Karpas-422 (cell line): Measurements from ENCODE around the gene MMP19. TPM values are rescaled to one million over a fixed set of nuclear protein-coding genes. Genes with fewer than 3 reads are reported as not detected.
"Not testable (repeated sequence)": the region's sequence is repeated elsewhere in the genome, so short reads cannot be mapped to it uniquely, and the experiment has no call there.

Experiments used
- DNase-seq: peaks from one replicate; pipeline ENCODE4 v3.0.0-alpha.2; 2015
- H2AFZ ChIP-seq: fragments of 200-600 bp; sonication (generic); 2 replicates; pipeline ENCODE4 v1.6.1; 2014; ENCODE audit warnings: antibody characterized with exemption, low read length, mixed read lengths
- H3K27ac ChIP-seq: fragments of 200-600 bp; sonication (generic); 2 replicates; pipeline ENCODE4 v1.5.1; 2014; ENCODE audit warnings: mild to moderate bottlenecking, low read length, moderate library complexity
- H3K27me3 ChIP-seq: fragments of 200-600 bp; sonication (generic); 2 replicates; pipeline ENCODE4 v1.6.1; 2014; ENCODE audit warnings: low read length, mixed read lengths
- H3K36me3 ChIP-seq: fragments of 200-600 bp; sonication (generic); 2 replicates; pipeline ENCODE4 v1.6.1; 2014; ENCODE audit warnings: low read length, mixed read lengths; ENCODE audit not compliant: insufficient read depth
- H3K4me1 ChIP-seq: fragments of 200-600 bp; sonication (generic); 2 replicates; pipeline ENCODE4 v1.6.1; 2014; ENCODE audit warnings: mild to moderate bottlenecking, low read length, mixed read lengths
- H3K4me2 ChIP-seq: fragments of 200-600 bp; sonication (generic); 2 replicates; pipeline ENCODE4 v1.6.1; 2014; ENCODE audit warnings: low read length, low read depth, mild to moderate bottlenecking; ENCODE audit not compliant: poor library complexity, severe bottlenecking
- H3K4me3 ChIP-seq: fragments of 200-600 bp; sonication (generic); 2 replicates; pipeline ENCODE4 v1.5.1; 2014; ENCODE audit warnings: mild to moderate bottlenecking, antibody characterized with exemption, low read length, mixed read lengths
- H3K79me2 ChIP-seq: fragments of 200-600 bp; sonication (generic); 2 replicates; pipeline ENCODE4 v1.6.1; 2014; ENCODE audit warnings: mild to moderate bottlenecking, low read length, mixed read lengths
- H3K9ac ChIP-seq: fragments of 200-600 bp; sonication (generic); 2 replicates; pipeline ENCODE4 v1.6.0; 2014; ENCODE audit warnings: low read length
- H3K9me2 ChIP-seq: fragments of 200-600 bp; sonication (generic), shearing (Covaris generic); replicated peaks from 2 replicates; pipeline ENCODE4 v1.6.0; 2014; ENCODE audit warnings: mild to moderate bottlenecking, low read length, moderate library complexity; ENCODE audit not compliant: insufficient read depth
- H3K9me3 ChIP-seq: fragments of 300-700, 200-600 bp; sonication (generic); 2 replicates; pipeline ENCODE4 v1.6.1; 2014; ENCODE audit warnings: low read length, mixed read lengths
- H4K20me1 ChIP-seq: fragments of 200-600 bp; sonication (generic); 2 replicates; pipeline ENCODE4 v1.6.1; 2014; ENCODE audit warnings: mild to moderate bottlenecking, antibody characterized with exemption, low read length, low read depth; ENCODE audit not compliant: insufficient read depth
- total RNA-seq: library from RNA; depleted of rRNA; stranded (reverse); fragments of >200 nt; shearing (Covaris generic); gene quantifications from 2 replicates; pipeline ENCODE4 v1.2.3, GENCODE V29; 2014; ENCODE audit warnings: low replicate concordance

MMP19 gene
- total RNA-seq, 1 experiment from 2014 or later: 0.11 TPM

GRCh38 chr12:55862931-55863330 is 20.2 kb upstream of the MMP19 start:
- H3K4me2 ChIP-seq, H4K20me1 ChIP-seq, H3K79me2 ChIP-seq, H3K36me3 ChIP-seq, H3K9ac ChIP-seq, H2AFZ ChIP-seq, H3K27ac ChIP-seq, H3K4me3 ChIP-seq, H3K9me2 ChIP-seq, H3K27me3 ChIP-seq, H3K9me3 ChIP-seq, DNase-seq: not testable (repeated sequence)
- H3K4me1 ChIP-seq: peaks cover 18% of the 10 kb centered on the region

- H3K36me3 ChIP-seq: no peaks in the 10 kb centered on the region
- DNase-seq: no peak
- no peaks in the 10 kb centered on the region for H3K9me3 ChIP-seq
- no peak overlapping the region for H3K4me2 ChIP-seq
- no peaks in the 10 kb centered on the region for H3K27me3 ChIP-seq
- H3K4me3 ChIP-seq: no peak overlapping the region
- no peaks in the 10 kb centered on the region for H3K79me2 ChIP-seq
- no peak overlapping the region for H3K27ac ChIP-seq
- H3K9ac ChIP-seq: no peak overlapping the region
- H3K4me1 ChIP-seq: peaks cover 18% of the 10 kb centered on the region
- H2AFZ ChIP-seq: no peak overlapping the region
- no peaks in the 10 kb centered on the region for H3K9me2 ChIP-seq
- no peaks in the 10 kb centered on the region for H4K20me1 ChIP-seq
These were observed 19.6 kb upstream of the MMP19 start for GRCh38 chr12:55862286-55862685.

- H2AFZ ChIP-seq: no peak overlapping the region
- no peak overlapping the region for H3K4me3 ChIP-seq
- no peaks in the 10 kb centered on the region for H3K79me2 ChIP-seq
- H3K9me3 ChIP-seq: no peaks in the 10 kb centered on the region
- H3K9me2 ChIP-seq: no peaks in the 10 kb centered on the region
- H3K27ac ChIP-seq: no peak overlapping the region
- DNase-seq: no peak
- H4K20me1 ChIP-seq: no peaks in the 10 kb centered on the region
- no peak overlapping the region for H3K4me2 ChIP-seq
- H3K4me1 ChIP-seq: peaks cover 18% of the 10 kb centered on the region
- H3K36me3 ChIP-seq: no peaks in the 10 kb centered on the region
- no peaks in the 10 kb centered on the region for H3K27me3 ChIP-seq
- no peak overlapping the region for H3K9ac ChIP-seq
These were observed 19.1 kb upstream of the MMP19 start for GRCh38 chr12:55861871-55862270.

GRCh38 chr12:55861396-55861795 is 18.7 kb upstream of the MMP19 start:
- H3K9me2 ChIP-seq: no peaks in the 10 kb centered on the region
- no peak overlapping the region for H3K4me2 ChIP-seq
- H3K9me3 ChIP-seq: no peaks in the 10 kb centered on the region
- no peak for DNase-seq
- H3K79me2 ChIP-seq: no peaks in the 10 kb centered on the region
- H3K4me3 ChIP-seq: no peak overlapping the region
- no peaks in the 10 kb centered on the region for H3K27me3 ChIP-seq
- H2AFZ ChIP-seq: no peak overlapping the region
- H3K9ac ChIP-seq: no peak overlapping the region
- peaks cover 18% of the 10 kb centered on the region for H3K4me1 ChIP-seq
- no peaks in the 10 kb centered on the region for H3K36me3 ChIP-seq
- no peaks in the 10 kb centered on the region for H4K20me1 ChIP-seq
- H3K27ac ChIP-seq: no peak overlapping the region

- Histone ChIP-seq H3K36me3 (no peaks in the 10 kb centered on the region), H2AFZ (no peak overlapping the region), H3K4me3 (no peak overlapping the region), H3K9me2 (no peaks in the 10 kb centered on the region), H3K79me2 (no peaks in the 10 kb centered on the region), H3K27me3 (no peaks in the 10 kb centered on the region), H3K27ac (no peak overlapping the region), H3K9me3 (no peaks in the 10 kb centered on the region), H3K9ac (no peak overlapping the region), H4K20me1 (no peaks in the 10 kb centered on the region), H3K4me1 (no peaks in the 10 kb centered on the region; the same call in 1 of the 2 replicates), H3K4me2 (no peak overlapping the region)
- no peak for DNase-seq
These were observed 10.0 kb upstream of the MMP19 start for GRCh38 chr12:55852740-55853139.

- no peaks in the 10 kb centered on the region; the same call in 1 of the 2 replicates for H3K4me1 ChIP-seq
- no peak overlapping the region for H3K4me2 ChIP-seq
- H3K27ac ChIP-seq: no peak overlapping the region
- H2AFZ ChIP-seq: no peak overlapping the region
- H3K36me3 ChIP-seq: no peaks in the 10 kb centered on the region
- no peaks in the 10 kb centered on the region for H3K27me3 ChIP-seq
- no peak overlapping the region for H3K9ac ChIP-seq
- no peaks in the 10 kb centered on the region for H3K9me2 ChIP-seq
- H3K4me3 ChIP-seq: no peak overlapping the region
- DNase-seq: no peak
- no peaks in the 10 kb centered on the region for H3K79me2 ChIP-seq
- H4K20me1 ChIP-seq: no peaks in the 10 kb centered on the region
- no peaks in the 10 kb centered on the region for H3K9me3 ChIP-seq
These were observed 8.2 kb upstream of the MMP19 start for GRCh38 chr12:55850893-55851292.

GRCh38 chr12:55850401-55850800 is 7.7 kb upstream of the MMP19 start:
- Histone ChIP-seq H3K27ac (no peak overlapping the region), H3K4me3 (no peak overlapping the region), H4K20me1 (no peaks in the 10 kb centered on the region), H2AFZ (no peak overlapping the region), H3K9me2 (no peaks in the 10 kb centered on the region), H3K27me3 (no peaks in the 10 kb centered on the region), H3K4me2 (no peak overlapping the region), H3K9ac (no peak overlapping the region), H3K36me3 (no peaks in the 10 kb centered on the region), H3K9me3 (no peaks in the 10 kb centered on the region), H3K79me2 (no peaks in the 10 kb centered on the region), H3K4me1 (no peaks in the 10 kb centered on the region; the same call in 1 of the 2 replicates)
- DNase-seq: no peak

GRCh38 chr12:55849616-55850343 is 7.0 kb upstream of the MMP19 start:
- no peaks in the 10 kb centered on the region for H4K20me1 ChIP-seq
- no peak overlapping the region for H3K4me2 ChIP-seq
- H2AFZ ChIP-seq: no peak overlapping the region
- H3K9me2 ChIP-seq: no peaks in the 10 kb centered on the region
- H3K4me1 ChIP-seq: no peaks in the 10 kb centered on the region; the same call in 1 of the 2 replicates
- no peaks in the 10 kb centered on the region for H3K36me3 ChIP-seq
- no peaks in the 10 kb centered on the region for H3K9me3 ChIP-seq
- H3K27me3 ChIP-seq: no peaks in the 10 kb centered on the region
- H3K4me3 ChIP-seq: no peak overlapping the region
- no peak overlapping the region for H3K9ac ChIP-seq
- no peaks in the 10 kb centered on the region for H3K79me2 ChIP-seq
- H3K27ac ChIP-seq: no peak overlapping the region
- no peak for DNase-seq
